Caki2 (cell line): ENCODE results near the gene FEZ2. TPM values are rescaled to one million over a fixed set of nuclear protein-coding genes. Genes with fewer than 3 reads are reported as not detected.
"Not testable (repeated sequence)": the region's sequence is repeated elsewhere in the genome, so short reads cannot be mapped to it uniquely, and the experiment has no call there.

Source experiments
- DNase-seq: peaks from one replicate; pipeline ENCODE4 v3.0.0-alpha.2; 2015; ENCODE audit warnings: low read depth
- in situ Hi-C: cut with HindIII; loops from 2 replicates; pipeline ENCODE4 v1.10.0; 2016; ENCODE audit warnings: low sequenced_read_pairs, low pct_unique_long_range_greater_than_20kb, mixed read lengths
- total RNA-seq: library from RNA; depleted of rRNA; stranded (reverse); fragments of >200 nt; shearing (Covaris generic); gene quantifications from 2 replicates; pipeline ENCODE4 v1.2.3, GENCODE V29; 2014; ENCODE audit warnings: low replicate concordance; rRNA removed

The FEZ2 gene
- 52.6 and 64.1 TPM in 2 replicates for total RNA-seq

GRCh38 chr2:36597532-36598377 lies at the start of gene FEZ2:
Gene FEZ2 (minus strand): TSS chr2:36598168. CDS start chr2:36598142, 26 bp downstream.
- in situ Hi-C loops = no loop called here
- DNase-seq = peak; percentile 76

DNA sequence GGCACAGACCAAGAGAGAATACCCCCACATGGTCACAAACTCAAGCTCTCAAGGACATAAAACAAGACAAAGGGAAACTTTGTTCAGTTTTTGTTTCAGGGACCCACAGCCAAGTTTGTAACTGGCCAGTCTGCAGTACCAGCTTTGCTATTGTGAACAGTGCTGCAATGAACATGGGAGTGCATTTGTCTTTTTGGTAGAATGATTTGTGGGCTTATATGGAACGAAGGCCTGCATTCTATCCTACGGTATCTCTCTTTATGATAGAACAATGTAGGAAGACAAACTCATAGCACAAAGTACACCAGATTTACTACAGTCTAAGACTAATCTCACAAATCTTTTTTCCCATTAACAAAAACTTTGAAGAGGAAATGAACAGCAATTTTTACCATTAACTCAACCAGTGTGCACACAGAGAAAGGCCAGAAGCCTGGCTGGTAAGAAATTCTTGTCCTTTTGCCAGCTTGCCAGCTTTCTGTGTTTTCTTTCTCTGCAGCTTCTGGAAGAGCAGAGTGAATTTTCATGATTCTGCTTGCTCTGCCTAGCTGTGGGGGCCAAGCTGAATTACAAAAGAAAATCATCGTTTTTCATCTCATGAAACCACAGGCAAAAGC lies 37.1 kb upstream of the FEZ2 start:
- no peak for DNase-seq
- in situ Hi-C loops = no loop called here

GRCh38 chr2:36633470-36634092 lies 35.6 kb upstream of the FEZ2 start:
- in situ Hi-C loops = no loop called here
- peak; percentile 8 for DNase-seq

DNA sequence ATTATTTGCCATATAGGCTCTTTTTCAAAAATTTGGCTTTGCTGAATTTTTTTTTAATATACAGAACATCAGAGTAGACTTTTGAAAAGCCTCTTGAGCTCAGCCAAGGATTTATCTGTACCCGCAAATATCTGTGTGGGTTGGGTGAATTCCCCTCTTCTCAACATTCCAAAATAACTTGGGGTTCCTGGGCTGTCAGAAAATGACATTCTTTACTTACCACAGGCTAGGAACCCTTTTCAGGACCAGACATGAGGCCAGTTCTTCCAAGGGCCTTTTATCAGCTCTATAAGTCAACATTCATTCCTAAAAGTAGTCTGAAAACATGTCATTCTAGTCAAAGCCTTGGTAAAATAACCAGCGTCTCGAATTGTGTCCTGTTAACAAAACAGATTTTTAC lies 28.8 kb upstream of the FEZ2 start:
- no peak for DNase-seq
- in situ Hi-C loops = no loop called here

GRCh38 chr2:36626071-36626470 lies 28.1 kb upstream of the FEZ2 start:
- DNase-seq = no peak
- in situ Hi-C loops = no loop called here

- DNase-seq = no peak
- in situ Hi-C loops = no loop called here
These were observed 27.3 kb upstream of the FEZ2 start for GRCh38 chr2:36625304-36625703.

DNA sequence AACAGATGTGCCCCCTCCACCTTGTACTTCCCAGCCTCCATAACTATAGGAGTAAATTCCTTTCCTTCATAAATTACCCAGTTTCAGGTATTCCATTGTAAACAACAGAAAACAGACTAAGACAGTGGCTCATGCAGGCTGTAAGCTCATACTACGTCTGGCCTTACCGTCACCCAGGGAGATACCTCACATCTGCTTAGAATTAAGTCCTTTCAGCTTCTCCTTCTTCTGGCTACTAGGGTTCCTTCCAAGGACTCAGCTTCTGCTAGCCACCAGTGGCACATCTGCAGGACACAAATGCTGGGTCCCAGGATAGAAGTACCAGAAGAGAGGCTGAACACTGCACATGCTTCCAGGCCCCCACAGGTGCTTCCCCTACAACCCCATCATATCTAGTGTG lies 22.4 kb upstream of the FEZ2 start:
- in situ Hi-C loops = no loop called here
- no peak for DNase-seq

GRCh38 chr2:36618381-36618780 lies 20.4 kb upstream of the FEZ2 start:
- peak; percentile 72 for DNase-seq
- in situ Hi-C loops = no loop called here

- DNase-seq = no peak
- in situ Hi-C loops = no loop called here
These were observed 19.0 kb upstream of the FEZ2 start for GRCh38 chr2:36616947-36617346.

- in situ Hi-C loops = no loop called here
- DNase-seq = no peak
These were observed 17.3 kb upstream of the FEZ2 start for GRCh38 chr2:36615222-36615621.

- DNase-seq = no peak
- in situ Hi-C loops = no loop called here
These were observed 15.8 kb upstream of the FEZ2 start for GRCh38 chr2:36613801-36614200.

- in situ Hi-C loops = no loop called here
These were observed 13.5 kb upstream of the FEZ2 start for GRCh38 chr2:36611316-36611990.

GRCh38 chr2:36609507-36609906 lies 11.5 kb upstream of the FEZ2 start:
- DNase-seq = no peak
- in situ Hi-C loops = no loop called here

More at GRCh38 chr2:36611316-36611990, 13.5 kb upstream of the FEZ2 start:
- no peak for DNase-seq

DNA sequence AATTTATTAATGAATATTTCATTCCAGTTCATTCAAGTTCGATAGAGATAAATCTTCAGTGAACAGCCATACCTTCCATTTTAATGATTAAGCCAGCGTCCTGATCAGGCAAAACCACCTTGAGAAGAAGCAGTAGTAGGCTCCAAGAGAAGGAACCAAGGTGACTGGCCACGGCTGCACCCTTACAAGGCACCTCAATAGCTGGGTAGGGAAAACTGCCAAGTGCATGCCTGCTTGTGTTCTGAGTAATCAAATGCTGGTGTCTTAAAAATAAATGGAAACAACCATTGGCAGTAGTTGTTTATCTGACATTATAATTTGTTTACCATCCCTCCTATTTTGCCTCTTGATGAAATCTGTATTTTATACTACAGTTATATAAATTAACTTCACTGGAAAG lies 10.0 kb upstream of the FEZ2 start:
- in situ Hi-C loops = no loop called here
- no peak for DNase-seq

- DNase-seq = no peak
- in situ Hi-C loops = no loop called here
These were observed 9.0 kb upstream of the FEZ2 start for GRCh38 chr2:36606925-36607324.

DNA sequence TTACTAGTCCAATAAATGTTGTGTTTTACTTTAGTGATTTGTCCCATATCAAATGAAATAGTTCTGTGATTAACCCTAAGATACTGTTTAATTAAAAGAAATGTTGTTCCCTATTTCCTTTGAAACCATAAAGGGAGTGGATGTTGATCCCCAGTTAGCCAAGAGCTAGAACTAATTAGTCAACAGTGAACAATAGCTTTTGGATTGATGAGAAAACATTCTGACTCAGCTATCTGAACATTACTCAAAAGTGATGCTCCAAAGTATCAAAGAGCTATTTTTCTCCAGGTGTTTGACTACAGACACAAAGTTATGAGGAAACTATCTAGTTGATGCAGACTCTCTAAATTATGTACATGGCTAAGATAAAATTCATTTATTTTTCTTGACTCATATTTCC lies 7.3 kb upstream of the FEZ2 start:
- in situ Hi-C loops = no loop called here
- no peak for DNase-seq

- DNase-seq, in situ Hi-C loops: not testable (repeated sequence)
These were observed 5.7 kb upstream of the FEZ2 start for GRCh38 chr2:36603629-36604028.

- DNase-seq = no peak
- in situ Hi-C loops = no loop called here
These were observed 901 bp downstream of the FEZ2 start for GRCh38 chr2:36597003-36597531.
